ENCODE data around the gene SH2D2A.
A peak's percentile ranks its signal among the peaks of the same experiment; 100 is the strongest.

Gene SH2D2A

GRCh38 chr1:156812293-156812990 lies 4.2 kb downstream of the SH2D2A start:
- no peak for DNase-seq (ENCODE audit: low read depth in 1 of 2, low spot score in 1 of 2)
- no peak for TF ChIP-seq JUND (IDR thresholded peaks at IDR 0.05; ENCODE audit: low read depth)
- in situ Hi-C loops (cut with HindIII; ENCODE audit: low pct_unique_long_range_greater_than_20kb, low sequenced_read_pairs), result no loop called here

- no peak for DNase-seq (ENCODE audit: low read depth in 1 of 2, low spot score in 1 of 2)
- TF ChIP-seq JUND (IDR thresholded peaks at IDR 0.05; ENCODE audit: low read depth), result no peak
- in situ Hi-C loops (cut with HindIII; ENCODE audit: low pct_unique_long_range_greater_than_20kb, low sequenced_read_pairs), result no loop called here
Observed at GRCh38 chr1:156811168-156811567, 5.5 kb downstream of the SH2D2A start.

GRCh38 chr1:156809711-156810366 lies 6.8 kb downstream of the SH2D2A start:
- no peak for DNase-seq (ENCODE audit: low read depth in 1 of 2, low spot score in 1 of 2)
- in situ Hi-C loops (cut with HindIII; ENCODE audit: low pct_unique_long_range_greater_than_20kb, low sequenced_read_pairs), result no loop called here
- TF ChIP-seq JUND (IDR thresholded peaks at IDR 0.05; ENCODE audit: low read depth), result no peak

GRCh38 chr1:156809281-156809680 lies 7.4 kb downstream of the SH2D2A start:
- no peak for TF ChIP-seq JUND (IDR thresholded peaks at IDR 0.05; ENCODE audit: low read depth)
- no peak for DNase-seq (ENCODE audit: low read depth in 1 of 2, low spot score in 1 of 2)
- in situ Hi-C loops (cut with HindIII; ENCODE audit: low pct_unique_long_range_greater_than_20kb, low sequenced_read_pairs), result no loop called here

GRCh38 chr1:156808186-156809030 lies 8.2 kb downstream of the SH2D2A start:
- in situ Hi-C loops (cut with HindIII; ENCODE audit: low pct_unique_long_range_greater_than_20kb, low sequenced_read_pairs), result no loop called here
- DNase-seq (ENCODE audit: low read depth in 1 of 2, low spot score in 1 of 2), result no peak
- no peak for TF ChIP-seq JUND (IDR thresholded peaks at IDR 0.05; ENCODE audit: low read depth)

GRCh38 chr1:156807627-156808026 lies 9.0 kb downstream of the SH2D2A start:
- in situ Hi-C loops (cut with HindIII; ENCODE audit: low pct_unique_long_range_greater_than_20kb, low sequenced_read_pairs), result no loop called here
- DNase-seq (ENCODE audit: low read depth in 1 of 2, low spot score in 1 of 2), result no peak
- no peak for TF ChIP-seq JUND (IDR thresholded peaks at IDR 0.05; ENCODE audit: low read depth)

- in situ Hi-C loops (cut with HindIII; ENCODE audit: low pct_unique_long_range_greater_than_20kb, low sequenced_read_pairs), result no loop called here
- DNase-seq (ENCODE audit: low read depth in 1 of 2, low spot score in 1 of 2), result no peak
Observed at GRCh38 chr1:156806512-156807440, 9.9 kb downstream of the SH2D2A start.

GRCh38 chr1:156805766-156806511 lies 10.7 kb downstream of the SH2D2A start:
- peak in 1 of 2 experiments; percentile 62 for DNase-seq (ENCODE audit: low read depth in 1 of 2, low spot score in 1 of 2)
- in situ Hi-C loops (cut with HindIII; ENCODE audit: low pct_unique_long_range_greater_than_20kb, low sequenced_read_pairs), result no loop called here
- TF ChIP-seq JUND (IDR thresholded peaks at IDR 0.05; ENCODE audit: low read depth), result no peak

More at GRCh38 chr1:156806512-156807440, 9.9 kb downstream of the SH2D2A start:
- no peak for TF ChIP-seq JUND (IDR thresholded peaks at IDR 0.05; ENCODE audit: low read depth)

GRCh38 chr1:156804572-156805243 lies 11.9 kb downstream of the SH2D2A start:
- no peak for DNase-seq (ENCODE audit: low read depth in 1 of 2, low spot score in 1 of 2)
- in situ Hi-C loops (cut with HindIII; ENCODE audit: low pct_unique_long_range_greater_than_20kb, low sequenced_read_pairs), result no loop called here
- no peak for TF ChIP-seq JUND (IDR thresholded peaks at IDR 0.05; ENCODE audit: low read depth)

GRCh38 chr1:156804026-156804425 lies 12.6 kb downstream of the SH2D2A start:
- DNase-seq (ENCODE audit: low read depth in 1 of 2, low spot score in 1 of 2), result no peak
- no peak for TF ChIP-seq JUND (IDR thresholded peaks at IDR 0.05; ENCODE audit: low read depth)
- in situ Hi-C loops (cut with HindIII; ENCODE audit: low pct_unique_long_range_greater_than_20kb, low sequenced_read_pairs), result no loop called here

All from T47D (cell line).